WERI-Rb-1 (cell line): ENCODE results near the gene TAF4B.
"Not testable (repeated sequence)": the region's sequence is repeated elsewhere in the genome, so short reads cannot be mapped to it uniquely, and the experiment has no call there.

Source experiments
- DNase-seq: peaks from one replicate; pipeline ENCODE4 v3.0.0-alpha.2; 2020
- H3K27ac ChIP-seq: fragments of 250-450 bp; sonication (Bioruptor Pico); 2 replicates; pipeline ENCODE4 v1.5.1; 2020; ENCODE audit warnings: mild to moderate bottlenecking, moderate library complexity
- H3K27me3 ChIP-seq: fragments of 250-450 bp; sonication (Bioruptor Pico); 2 replicates; pipeline ENCODE4 v1.5.1; 2021; ENCODE audit warnings: mild to moderate bottlenecking, low read depth, moderate library complexity; ENCODE audit not compliant: insufficient read depth, severe bottlenecking
- H3K36me3 ChIP-seq: fragments of 250-450 bp; sonication (Bioruptor Pico); 2 replicates; pipeline ENCODE4 v1.5.1; 2020; ENCODE audit warnings: mild to moderate bottlenecking, moderate library complexity
- H3K4me3 ChIP-seq: 2 replicates; pipeline ENCODE4 v1.5.1; 2011; ENCODE audit warnings: low read depth, mild to moderate bottlenecking, control low read depth, low read length
- H3K9me3 ChIP-seq: fragments of 250-450 bp; sonication (Bioruptor Pico); 2 replicates; pipeline ENCODE4 v1.5.1; 2021; ENCODE audit warnings: mild to moderate bottlenecking, moderate library complexity; ENCODE audit not compliant: severe bottlenecking
- TF ChIP-seq, protein P1 (sequence below): IDR thresholded peaks from 2 replicates; pipeline ENCODE4 v1.5.1; 2011; ENCODE audit warnings: low read depth, mild to moderate bottlenecking, control low read depth, inconsistent platforms, low read length

The TAF4B gene

DNA sequence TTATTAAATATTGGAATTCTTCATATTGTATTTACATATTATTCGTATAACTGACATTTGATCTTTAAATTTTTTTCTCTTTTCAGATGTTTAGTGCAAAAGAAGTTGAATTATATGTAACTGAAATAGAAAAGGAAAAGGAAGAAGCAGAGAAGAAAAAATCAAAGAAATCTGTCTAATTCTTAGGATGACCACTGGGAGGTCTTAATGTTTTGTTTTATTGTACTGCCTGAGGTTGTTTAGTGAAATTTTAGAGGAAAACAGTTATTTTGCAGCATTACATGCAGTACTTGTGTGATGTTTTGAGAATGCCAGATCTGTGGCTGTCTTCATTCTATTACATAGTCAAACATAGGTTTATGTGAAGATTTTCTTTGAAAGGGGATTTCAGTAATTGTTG lies 34.0 kb upstream of the TAF4B start:
- no peak overlapping the region for H3K27ac ChIP-seq
- no peaks in the 10 kb centered on the region for H3K9me3 ChIP-seq
- no peak for DNase-seq

DNA sequence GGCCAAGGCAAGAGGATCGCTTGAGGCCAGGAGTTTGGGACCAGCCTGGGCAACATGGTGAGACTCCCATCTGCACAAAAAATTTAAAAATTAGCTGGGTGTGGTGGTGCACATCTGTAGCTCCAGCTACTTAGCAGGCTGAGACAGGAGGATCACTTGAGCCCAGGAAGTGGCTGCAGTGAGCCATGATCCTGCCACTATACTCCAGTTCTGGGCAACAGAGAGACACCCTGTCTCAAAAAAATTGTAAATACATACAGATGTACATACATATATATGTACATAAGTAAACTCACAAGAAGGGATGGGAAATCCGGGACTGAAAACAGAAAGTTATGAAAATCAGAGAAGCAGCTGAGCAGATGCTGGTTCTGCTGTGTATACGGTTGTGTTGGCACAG lies 29.6 kb upstream of the TAF4B start:
- H3K4me3 ChIP-seq = no peak overlapping the region
- DNase-seq = no peak
- peaks cover 2% of the 10 kb centered on the region for H3K9me3 ChIP-seq
- no peaks in the 10 kb centered on the region for H3K36me3 ChIP-seq
- no peaks in the 10 kb centered on the region for H3K27me3 ChIP-seq
- no peak overlapping the region for H3K27ac ChIP-seq
- TF ChIP-seq, protein P1, sequence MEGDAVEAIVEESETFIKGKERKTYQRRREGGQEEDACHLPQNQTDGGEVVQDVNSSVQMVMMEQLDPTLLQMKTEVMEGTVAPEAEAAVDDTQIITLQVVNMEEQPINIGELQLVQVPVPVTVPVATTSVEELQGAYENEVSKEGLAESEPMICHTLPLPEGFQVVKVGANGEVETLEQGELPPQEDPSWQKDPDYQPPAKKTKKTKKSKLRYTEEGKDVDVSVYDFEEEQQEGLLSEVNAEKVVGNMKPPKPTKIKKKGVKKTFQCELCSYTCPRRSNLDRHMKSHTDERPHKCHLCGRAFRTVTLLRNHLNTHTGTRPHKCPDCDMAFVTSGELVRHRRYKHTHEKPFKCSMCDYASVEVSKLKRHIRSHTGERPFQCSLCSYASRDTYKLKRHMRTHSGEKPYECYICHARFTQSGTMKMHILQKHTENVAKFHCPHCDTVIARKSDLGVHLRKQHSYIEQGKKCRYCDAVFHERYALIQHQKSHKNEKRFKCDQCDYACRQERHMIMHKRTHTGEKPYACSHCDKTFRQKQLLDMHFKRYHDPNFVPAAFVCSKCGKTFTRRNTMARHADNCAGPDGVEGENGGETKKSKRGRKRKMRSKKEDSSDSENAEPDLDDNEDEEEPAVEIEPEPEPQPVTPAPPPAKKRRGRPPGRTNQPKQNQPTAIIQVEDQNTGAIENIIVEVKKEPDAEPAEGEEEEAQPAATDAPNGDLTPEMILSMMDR = no peak

More for the DNA sequence above, 34.0 kb upstream of the TAF4B start:
- no peaks in the 10 kb centered on the region for H3K27me3 ChIP-seq
- H3K36me3 ChIP-seq = no peaks in the 10 kb centered on the region
- no peak overlapping the region for H3K4me3 ChIP-seq
- TF ChIP-seq, protein P1 = no peak

DNA sequence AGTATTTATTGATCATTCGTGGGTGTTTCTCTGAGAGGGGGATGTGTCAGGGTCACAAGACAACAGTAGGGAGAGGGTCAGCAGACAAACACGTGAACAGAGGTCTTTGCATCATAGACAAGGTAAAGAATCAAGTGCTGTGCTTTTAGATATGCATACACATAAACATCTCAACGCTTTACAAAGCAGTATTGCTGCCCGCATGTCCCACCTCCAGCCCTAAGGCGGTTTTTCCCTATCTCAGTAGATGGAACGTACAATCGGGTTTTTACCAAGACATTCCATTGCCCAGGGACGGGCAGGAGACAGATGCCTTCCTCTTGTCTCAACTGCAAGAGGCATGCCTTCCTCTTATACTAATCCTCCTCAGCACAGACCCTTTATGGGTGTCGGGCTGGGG lies 24.2 kb upstream of the TAF4B start:
- not testable (repeated sequence) for H3K27ac ChIP-seq, H3K9me3 ChIP-seq, H3K36me3 ChIP-seq, H3K27me3 ChIP-seq, H3K4me3 ChIP-seq, DNase-seq

DNA sequence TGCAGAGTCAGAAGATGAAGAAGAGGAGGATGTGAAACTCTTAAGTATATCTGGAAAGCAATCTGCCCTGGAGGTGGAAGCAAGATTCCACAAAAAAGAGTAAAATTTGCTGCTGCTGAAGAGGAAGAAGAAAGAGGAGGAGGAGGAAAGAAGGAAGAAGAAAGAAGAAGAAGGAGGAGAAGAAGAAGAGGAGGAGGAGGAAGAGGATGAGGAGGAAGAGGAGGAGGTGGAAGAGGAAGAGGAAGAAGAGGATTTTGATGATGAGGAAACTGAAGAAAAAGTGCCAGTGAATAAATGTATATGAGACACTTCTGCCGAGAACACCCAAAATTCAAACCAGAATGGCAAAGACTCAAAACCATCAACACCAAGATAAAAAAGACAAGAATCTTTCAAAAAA lies 20.9 kb upstream of the TAF4B start:
- Histone ChIP-seq H3K27me3 (no peaks in the 10 kb centered on the region), H3K36me3 (no peaks in the 10 kb centered on the region), H3K9me3 (peaks cover 2% of the 10 kb centered on the region), H3K27ac (no peak overlapping the region), H3K4me3 (no peak overlapping the region)
- TF ChIP-seq, protein P1 = no peak
- DNase-seq = no peak

DNA sequence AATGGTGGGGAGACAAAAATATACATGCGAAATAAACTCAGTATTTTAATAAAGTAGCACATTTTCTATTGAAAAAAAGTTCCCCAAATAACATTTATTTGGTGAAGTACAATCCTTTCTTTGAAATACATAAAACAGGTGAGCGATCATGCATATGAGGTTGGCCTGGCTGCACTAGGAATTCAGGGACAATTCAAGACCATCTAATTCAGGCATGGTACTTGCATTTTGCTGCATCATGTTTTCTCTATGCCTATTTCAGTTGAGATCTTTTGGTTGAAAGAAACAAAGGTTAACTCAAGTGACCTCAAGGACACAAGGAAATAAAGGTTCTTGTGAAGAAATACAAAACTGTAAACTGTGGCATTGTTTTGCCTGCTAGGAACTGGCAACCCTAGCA lies 19.8 kb upstream of the TAF4B start:
- Histone ChIP-seq H3K27ac (no peak overlapping the region), H3K36me3 (no peaks in the 10 kb centered on the region), H3K9me3 (no peaks in the 10 kb centered on the region), H3K27me3 (no peaks in the 10 kb centered on the region), H3K4me3 (no peak overlapping the region)
- no peak for DNase-seq
- TF ChIP-seq, protein P1 = no peak

DNA sequence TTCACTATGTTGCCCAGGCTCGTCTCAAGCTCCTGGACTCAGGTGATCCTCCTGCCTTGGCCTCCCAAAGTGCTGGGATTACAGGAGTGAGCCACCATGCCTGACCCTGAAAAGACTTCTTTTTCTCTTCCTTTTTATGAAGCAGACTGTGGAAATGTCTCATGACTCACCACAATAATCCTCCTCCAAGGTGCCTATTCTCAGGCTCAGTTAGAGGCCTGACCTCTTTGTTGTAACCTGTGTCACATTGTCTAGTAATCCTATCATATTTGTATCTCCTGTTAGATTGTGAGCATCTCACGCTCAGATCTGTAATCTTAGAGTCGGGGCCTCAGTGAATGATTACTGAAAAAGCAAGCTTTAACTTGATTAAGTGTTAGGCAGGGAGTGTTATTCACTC lies 18.3 kb upstream of the TAF4B start:
- DNase-seq = no peak

More for the DNA sequence above, 18.3 kb upstream of the TAF4B start:
- Histone ChIP-seq H3K4me3 (no peak overlapping the region), H3K27ac (no peak overlapping the region), H3K27me3 (no peaks in the 10 kb centered on the region), H3K36me3 (no peaks in the 10 kb centered on the region), H3K9me3 (no peaks in the 10 kb centered on the region)
- TF ChIP-seq, protein P1 = no peak
